HG03432 (cell line): ENCODE measurements around the gene WDR36.

ENCODE experiments used
- ATAC-seq: cut with Tn5 transposase; IDR thresholded peaks from one replicate; pipeline ENCODE4 v1.9.1; 2021; ENCODE audit warnings: mild to moderate bottlenecking, moderate library complexity; ENCODE audit not compliant: unreplicated experiment

The WDR36 gene

DNA sequence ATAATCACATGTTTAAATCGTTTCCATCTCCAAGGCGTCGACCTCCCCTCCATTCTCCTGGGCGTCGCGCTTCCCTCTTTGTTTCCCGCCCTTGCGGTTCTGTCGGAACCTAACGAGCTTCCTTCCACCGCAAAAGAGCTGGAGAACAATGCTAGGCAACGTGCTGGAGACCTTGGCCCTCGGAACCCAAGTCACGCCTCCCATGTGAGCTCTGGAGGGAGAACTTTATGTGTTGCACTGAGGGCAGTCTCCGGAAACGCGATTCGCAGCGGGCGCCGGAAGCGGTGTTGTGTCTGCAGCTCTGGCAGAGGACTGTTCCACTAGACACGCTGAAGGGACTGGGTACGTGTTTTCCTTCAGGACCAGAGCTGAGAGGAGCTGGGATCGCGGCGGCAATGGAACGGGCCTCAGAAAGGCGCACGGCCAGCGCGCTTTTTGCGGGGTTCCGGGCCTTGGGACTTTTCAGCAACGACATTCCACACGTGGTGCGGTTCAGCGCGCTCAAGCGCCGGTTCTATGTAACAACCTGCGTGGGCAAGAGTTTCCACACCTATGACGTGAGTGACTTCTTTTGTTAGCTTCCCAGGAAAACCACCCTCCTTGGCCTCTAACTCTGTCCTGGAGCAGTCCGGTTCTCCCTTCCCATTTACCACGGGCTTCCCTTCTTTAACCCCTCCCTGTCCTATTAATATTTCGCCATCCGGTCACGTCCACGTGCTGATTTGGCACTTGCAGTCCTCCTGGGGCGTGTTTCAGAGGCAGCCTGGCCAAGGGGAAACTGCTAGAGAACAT, at the start of gene WDR36:
Gene WDR36, plus strand, starts transcription at position 287 of the 792 bp plus-strand sequence. Its CDS starts 109 bp downstream, at position 396.
- ATAC-seq, result peak; percentile 97

DNA sequence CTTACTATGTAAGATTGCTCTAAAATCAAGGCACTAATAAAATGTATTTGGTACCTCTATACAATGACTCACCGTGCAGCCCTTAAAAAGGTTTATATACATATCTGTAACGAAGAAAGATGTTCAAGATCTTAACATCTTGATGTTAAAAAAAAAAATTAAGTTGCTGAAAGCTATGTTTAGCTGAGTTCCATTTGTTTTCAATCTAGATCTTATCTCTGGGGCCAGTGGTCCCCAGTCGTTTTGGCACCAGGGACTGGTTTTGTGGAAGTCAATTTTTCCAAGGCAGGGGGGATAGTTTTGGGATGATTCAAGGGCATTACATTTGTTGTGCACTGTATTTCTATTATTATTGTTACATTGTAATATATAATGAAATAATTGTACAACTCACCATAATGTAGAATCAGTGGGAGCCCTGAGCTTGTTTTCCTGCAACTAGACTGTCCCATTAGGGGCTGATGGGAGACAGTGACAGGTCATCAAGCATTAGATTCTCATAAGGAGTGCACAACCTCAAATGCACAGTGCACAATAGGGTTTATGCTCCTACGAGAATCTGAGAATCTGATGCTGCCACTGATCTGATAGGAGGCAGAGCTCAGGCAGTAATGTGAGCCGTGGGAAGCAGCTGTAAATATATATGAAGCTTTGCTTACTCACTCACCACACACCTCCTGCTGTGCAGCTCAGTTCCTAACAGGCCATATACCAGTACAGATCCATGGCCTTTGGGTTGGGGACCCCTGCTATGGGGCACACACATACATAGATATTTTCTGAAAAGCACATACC, 48.2 kb upstream of the WDR36 start:
- no peak for ATAC-seq

DNA sequence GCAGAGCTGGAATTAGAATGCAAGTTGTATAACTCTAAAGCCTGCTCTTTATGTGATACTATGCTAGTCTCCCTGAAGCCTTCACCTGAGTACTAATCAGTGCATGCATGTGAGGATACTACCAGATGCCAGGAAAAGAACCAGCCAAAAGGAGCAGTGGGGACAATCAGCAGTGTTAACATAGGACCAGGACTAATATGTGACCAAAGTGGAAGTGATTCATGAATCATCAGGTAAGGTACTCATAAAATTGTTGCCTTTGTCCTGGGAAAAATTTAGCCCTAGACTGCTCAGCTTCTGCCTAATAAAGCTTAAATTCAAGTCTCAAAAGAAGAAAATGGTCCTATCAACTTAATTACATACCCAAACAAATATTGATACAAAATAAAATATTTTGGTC, 34.1 kb upstream of the WDR36 start:
- ATAC-seq, result no peak

DNA sequence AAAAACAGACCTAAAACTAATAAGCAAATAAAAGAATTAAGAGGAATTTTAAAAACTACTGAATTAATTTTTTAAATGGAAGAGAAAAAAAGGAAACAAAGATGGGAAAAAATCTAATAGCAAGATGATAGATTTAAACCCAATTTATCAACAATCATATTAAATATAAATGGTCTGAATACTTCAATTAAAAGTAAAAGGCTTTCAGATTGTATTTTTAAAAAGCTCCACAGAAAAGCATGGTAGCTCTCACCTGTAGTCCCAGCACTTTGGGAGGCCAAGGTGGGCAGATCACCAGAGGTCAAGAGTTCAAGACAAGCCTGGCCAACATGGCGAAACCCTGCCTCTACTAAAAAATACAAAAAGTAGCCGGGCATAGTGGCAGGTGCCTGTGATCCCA, 32.0 kb upstream of the WDR36 start:
- no peak for ATAC-seq

DNA sequence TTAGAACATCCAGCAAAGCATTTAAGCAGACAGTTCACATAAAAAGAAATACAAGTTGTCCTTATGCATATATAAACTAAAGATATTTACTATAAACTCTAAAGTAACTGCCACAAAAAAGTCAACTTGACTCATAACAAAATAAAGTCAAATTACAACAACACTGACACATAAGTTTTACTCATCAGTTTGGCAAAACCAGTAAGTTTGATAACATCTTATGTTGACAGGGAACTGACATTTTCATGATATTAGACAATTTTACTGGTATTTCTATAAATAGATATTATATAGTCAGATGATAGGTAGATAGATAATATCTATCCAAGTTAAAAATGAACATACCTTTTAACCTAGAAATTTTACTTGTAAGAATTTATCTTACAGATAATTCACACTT, 30.5 kb upstream of the WDR36 start:
- ATAC-seq, result no peak

DNA sequence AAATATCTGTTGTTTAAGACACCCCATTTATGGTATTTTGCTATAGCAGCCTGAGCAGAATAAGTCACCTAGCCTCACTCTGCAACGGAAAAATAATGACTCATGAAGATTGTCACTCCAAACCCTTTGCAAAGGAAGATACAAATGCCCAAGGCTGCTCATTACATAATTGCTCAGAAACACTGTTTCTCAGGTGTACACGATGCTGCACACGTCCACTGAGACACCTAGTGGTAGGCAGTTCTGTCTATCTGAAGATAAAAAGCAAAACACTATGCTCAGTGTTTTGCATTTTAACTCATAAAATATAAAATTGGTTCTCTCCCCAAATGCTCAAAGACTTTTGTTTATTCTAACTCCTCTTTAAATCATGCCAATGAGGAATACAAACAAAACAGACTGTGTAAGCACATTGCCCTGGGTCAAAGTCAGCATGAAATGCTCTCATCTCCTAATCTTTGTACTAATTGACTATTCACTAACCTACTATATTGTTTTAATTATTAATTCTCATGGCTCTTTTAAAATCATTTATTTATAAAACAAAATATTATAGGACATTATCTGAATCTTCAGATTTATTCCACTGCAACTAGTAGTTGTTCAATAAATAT, 28.3 kb upstream of the WDR36 start:
- ATAC-seq, result peak; percentile 82

DNA sequence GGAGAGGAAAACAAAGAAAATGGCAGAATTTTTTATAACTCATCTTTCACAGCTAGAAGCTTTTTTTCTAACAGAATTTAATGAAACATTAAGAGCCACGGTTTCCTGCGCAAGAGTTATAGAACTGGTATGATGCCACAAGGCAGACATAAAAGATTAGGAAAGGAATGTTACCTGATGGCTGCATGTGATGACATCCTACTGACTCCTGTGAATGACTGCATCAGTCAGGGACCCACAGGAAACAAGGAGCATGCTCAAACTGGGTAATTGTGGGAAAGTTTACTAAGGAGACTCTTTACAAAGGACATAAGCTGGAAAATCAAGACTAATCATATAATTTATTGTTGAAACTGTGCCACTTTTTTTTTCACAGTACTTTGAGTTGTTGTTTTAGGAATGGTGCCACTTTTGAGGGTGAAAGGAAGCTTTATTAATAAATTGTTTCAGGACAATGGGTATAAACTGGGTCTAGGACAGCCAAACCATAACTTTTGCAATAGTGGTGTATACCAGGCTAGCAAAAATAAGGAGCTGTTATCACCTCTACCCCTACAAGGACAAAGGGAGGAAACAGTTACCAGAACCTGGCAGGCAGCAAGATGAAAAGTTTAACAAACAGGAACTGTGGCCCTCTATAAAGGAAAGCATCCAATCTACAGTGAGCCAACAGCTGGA, 25.7 kb upstream of the WDR36 start:
- ATAC-seq, result no peak

DNA sequence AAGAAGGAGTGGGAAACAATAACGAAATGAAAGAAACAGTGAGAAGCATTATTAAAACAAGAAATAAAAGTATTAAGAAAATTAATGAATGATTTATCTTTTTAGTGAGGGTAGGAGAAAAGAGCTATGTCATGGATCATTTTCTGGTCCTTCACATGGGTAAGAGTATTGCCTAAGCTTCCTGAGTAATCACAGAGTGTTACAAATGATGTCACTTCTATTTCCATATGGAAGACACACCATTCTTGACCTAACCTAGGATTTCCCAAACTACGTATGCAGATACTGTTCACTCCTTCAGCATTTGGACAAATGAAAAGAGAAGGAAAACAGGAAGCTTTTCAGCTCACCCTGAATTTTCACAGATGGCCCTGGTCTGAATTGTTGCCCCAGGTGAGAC, 23.9 kb upstream of the WDR36 start:
- no peak for ATAC-seq

DNA sequence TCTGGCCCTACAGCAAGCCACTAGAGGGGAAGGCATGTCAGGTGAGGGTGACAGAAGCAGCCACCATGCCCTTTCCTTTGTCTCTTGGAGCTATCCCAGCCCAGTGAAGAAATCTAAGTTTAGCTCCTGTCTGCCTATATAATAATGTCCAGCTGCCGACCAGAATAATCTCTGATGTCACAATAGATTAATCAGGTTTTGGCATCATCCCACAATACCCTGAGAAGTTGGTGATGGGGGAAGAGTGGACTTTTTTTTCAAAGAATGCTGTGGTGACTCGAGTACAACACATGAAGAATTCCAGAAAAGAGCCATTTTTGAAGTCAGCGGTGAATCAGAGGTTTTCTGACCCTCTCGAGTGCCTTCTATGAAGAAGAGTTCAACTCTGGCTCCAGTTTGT, 22.3 kb upstream of the WDR36 start:
- ATAC-seq, result no peak

DNA sequence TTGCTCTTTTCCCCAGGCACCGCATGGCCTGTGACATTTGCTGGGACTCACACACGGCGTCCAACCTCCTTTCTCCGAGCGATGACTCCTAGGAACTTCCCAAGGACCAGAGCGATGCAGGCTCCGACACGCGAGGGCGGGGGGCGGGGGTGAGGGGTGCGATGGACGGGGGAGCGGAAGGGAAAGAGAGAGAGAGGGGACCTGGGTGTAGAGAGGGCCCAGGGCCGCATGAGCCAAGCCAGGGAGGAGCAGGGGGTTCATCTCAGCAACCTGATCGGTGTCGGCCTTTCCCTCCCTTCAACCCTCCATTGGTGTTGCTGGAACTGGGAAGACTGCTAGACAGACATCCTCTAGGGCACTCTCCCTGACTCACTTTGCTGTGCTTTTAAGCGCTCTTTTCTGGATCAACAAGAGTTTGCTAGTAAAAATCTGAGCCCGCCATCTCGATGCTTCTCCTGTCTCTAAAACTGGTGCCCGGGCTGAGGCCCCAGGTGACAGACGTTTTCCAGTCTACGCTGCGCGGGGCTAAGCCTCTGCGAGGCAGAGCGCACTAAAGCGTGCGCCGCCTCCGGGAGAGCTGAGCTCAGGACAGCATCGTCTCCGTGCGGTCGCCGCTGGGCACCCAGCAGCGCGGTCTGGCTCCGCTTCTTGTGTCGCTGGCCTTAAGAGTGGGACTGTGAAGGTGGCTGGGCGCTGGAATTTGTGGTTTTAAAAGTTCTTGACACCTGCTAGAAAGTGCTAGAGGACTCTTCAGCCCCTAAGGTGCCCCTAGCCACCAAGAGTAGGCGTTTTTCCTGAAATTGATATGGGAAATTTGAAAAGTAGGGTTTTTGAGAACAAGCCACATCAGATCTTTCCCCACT, 21.6 kb upstream of the WDR36 start:
- ATAC-seq, result peak; percentile 62

DNA sequence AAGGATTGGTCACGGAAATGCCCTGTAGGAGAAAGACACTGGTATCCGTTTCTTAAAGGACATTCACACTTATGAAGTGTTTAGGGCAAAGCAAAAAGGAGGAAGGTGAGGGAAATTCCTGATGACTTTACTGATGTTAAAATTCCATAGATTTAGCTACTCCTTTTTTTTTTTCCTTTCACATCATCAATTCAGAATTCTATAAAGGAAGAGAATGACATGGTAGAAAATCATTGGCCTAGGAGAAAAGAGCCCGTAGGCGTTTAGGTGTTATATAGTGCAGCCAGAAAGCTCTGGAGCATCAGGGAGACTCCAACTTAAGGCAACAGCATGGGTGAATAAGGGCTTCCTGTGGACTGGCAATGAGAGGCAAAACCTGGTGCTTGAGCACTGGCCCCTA, 20.7 kb upstream of the WDR36 start, which contains the start of gene TSLP:
Gene TSLP, plus strand, starts transcription at position 301 of the 400 bp plus-strand sequence. CDS start 178 bp downstream, outside the sequence.
- ATAC-seq, result no peak

DNA sequence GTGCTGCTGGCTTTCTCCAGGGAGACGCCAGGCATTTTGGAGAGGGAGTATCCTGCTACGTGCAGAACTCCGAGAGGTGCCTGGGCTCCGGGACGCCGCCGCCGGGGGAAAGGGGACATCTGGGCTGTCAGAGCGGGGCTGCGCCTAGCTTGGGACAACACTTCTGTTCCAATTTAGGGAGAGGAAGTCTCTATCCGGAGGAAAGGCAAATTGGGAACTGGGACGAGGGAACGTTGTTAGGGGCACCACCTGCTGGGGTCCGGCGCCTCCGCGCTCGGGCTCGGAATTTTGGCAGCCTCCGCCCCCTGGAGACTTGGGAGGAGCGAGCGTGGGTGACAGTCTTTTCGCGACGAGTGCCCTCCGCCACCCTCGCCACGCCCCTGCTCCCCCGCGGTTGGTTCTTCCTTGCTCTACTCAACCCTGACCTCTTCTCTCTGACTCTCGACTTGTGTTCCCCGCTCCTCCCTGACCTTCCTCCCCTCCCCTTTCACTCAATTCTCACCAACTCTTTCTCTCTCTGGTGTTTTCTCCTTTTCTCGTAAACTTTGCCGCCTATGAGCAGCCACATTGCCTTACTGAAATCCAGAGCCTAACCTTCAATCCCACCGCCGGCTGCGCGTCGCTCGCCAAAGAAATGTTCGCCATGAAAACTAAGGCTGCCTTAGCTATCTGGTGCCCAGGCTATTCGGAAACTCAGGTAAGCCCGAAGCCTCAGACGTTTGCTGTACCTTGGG, 19.0 kb upstream of the WDR36 start:
- peak; percentile 85 for ATAC-seq

DNA sequence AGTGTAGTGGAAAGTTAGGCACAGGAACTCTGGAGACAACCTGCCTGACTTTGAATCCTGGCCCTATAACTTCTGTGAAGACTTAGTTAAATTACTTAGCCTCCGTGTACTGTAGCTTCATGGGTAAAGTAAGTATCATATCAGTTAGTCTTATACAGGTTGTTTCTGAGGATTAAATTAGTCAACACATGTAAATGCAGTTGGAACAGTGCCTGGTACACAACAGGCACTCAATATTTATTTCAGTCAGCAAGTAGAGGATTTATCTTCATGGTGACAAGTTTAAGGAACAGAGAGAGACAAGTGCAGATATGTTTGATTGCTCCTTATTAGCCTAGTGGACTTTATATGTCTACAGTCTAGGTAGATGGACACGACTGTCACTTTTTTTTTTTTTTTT, 17.9 kb upstream of the WDR36 start:
- no peak for ATAC-seq

DNA sequence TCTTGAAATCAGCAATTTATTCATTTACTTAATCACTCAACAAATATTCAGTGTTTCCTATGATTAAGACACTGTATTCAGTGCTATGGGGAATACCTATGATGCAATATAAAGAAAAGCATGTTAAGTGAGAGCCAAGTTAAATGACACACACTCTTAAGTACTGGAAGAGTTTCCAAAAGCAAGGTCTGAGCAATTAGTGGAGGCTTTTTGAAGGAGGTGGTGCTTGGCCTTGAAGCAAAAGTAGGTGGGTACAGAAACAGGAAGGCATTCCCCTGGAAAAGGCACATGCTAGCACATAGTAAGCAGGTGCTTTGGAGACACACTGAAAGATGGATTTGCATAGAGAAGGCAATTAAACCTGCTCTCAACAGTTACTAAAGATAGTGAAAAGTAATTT, 16.6 kb upstream of the WDR36 start:
- ATAC-seq, result no peak

DNA sequence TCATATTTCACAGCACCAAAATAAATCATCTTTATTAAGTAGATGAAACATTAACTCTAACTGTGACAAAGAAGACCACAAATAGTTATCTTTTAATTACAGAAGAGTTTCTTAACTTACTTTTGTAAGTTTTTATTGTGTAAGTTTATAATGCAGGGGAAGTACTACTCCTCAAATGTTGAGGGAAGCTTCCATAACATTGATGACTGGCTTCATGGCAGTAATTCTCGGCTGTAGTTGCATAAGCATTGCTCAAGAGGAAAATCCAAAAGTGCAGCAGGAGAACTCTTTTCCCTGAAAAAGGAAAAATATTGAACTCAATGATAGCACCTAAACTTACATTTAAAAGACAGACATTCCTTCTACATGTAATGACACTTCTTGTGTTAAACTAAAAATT, 16.1 kb upstream of the WDR36 start:
- no peak for ATAC-seq

DNA sequence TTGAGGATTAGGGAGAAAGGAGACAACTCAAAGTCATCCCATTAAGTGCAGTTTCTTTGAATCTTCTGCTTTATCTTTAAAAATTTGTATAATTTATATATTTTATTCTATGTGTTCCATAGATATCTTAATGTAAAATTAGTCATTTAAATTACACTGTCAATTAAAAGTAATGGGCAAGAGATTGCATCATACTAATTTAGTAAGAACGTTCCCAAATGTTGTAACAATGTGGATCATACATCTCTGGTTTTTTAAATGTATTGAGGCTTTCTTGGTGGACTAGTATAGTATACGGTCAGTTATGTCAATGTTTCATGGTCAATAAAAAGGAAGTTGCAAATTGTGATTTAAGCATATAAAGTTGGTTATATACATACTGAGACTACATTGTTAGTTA, 14.5 kb upstream of the WDR36 start:
- no peak for ATAC-seq

DNA sequence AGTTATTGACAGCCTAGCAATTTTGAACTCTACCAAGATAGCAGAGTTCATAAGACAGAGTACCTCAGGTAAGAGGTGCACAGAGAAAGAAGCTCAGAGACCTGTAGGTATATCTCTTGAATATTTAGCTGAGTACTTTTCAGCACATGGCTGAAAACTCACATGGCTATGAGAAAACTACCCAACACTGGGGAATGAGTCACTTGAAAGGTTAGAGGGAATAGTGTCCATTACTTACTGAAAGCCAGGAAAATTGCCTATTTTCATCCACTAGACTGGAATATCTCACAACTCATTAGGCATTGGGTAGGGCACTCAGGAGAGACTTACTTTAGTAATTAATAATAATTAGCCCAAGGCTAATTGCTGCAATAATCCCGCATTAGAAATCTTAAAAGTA, 12.3 kb upstream of the WDR36 start:
- ATAC-seq, result no peak

DNA sequence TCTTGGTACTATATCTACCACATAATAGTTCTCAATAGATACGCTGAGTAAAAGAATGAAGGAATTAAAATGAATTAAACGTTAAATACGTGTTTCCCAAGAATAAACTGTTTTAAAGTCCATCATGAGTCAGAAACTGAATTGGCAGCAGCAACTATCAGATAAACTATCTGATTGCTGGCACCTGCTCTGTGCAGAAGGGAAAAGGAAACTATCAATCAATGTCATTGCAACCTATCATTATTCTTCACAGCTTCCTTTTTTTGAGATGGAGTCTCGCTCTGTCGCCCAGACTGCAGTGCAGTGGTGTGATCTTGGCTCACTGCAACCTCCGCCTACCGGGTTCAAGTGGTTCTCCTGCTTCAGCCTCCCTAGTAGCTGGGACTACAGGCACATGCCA, 8.8 kb upstream of the WDR36 start:
- ATAC-seq, result peak; percentile 87

DNA sequence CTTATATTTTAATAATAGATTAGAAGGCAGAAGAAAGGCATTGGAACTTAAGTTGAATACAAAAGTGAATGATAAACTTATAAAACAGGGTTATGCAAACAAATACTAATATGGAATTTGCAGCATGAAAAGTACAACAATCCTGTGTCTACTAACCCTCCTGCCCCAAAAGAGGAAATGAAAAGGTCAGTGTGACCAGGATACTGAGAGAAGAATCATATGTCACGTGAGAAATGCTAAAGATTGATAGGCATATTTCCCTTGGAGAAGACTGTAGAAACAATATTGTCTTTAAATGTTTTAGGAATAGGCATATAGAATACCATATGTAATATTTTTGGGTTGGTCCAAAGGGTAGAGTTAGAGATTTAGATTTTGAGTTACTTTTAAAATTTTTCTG, 3.8 kb downstream of the WDR36 start:
- ATAC-seq, result no peak
